Measurements from ENCODE around the gene GIPC3.

The GIPC3 gene

DNA sequence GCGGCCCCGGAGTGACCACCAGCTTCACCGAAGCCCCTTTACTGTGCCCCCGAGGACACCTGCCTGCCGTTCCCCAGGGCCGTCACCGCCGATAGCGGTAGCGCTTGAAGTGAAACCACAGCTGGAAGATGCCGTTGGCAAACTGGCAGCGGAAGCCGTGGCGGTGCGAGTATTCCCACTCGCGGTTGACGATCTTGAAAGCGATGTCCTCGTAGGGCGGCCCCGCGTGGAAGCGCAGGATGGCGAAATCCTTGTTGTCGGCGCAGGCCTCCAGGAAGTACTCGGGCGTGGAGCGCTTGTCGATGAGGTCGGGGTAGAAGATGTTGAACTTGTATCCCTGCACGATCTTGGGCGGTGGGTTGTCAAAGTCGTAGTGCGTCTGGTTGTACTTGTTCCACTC, 26.6 kb downstream of the GIPC3 start:
- no peak overlapping the region for H3K27ac Mint-ChIP-seq
- no peak overlapping the region for H3K4me3 Mint-ChIP-seq
- peaks cover 10% of the 10 kb centered on the region for H3K27me3 Mint-ChIP-seq
- H3K4me1 Mint-ChIP-seq (ENCODE audit: low read depth), result peaks cover 7% of the 10 kb centered on the region
- no peaks in the 10 kb centered on the region for H3K9me3 Mint-ChIP-seq
- peaks cover 44% of the 10 kb centered on the region for H3K36me3 Mint-ChIP-seq (ENCODE audit: low read depth)
- no peak for DNase-seq

DNA sequence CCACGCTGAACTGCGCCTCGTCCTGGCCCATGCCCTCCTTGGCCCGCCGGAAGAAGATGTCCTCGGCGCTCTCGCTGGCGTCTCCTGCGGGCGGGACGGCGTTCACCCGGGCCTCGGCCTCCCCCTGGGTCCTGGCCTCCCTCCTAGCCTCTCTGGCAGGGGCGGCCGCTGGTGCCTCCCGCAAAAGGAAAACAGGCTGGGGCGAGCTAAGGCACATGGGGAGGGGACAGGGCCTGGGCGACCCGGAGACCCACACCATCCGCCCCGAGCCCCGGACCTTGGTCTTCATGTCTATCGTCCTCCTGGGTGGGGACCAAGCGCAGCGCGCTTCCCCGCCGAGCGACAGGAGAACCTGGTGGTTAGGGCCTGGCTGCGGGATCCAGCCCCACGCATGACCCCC, 27.1 kb downstream of the GIPC3 start:
- no peak for DNase-seq
- H3K27ac Mint-ChIP-seq, result no peak overlapping the region
- H3K27me3 Mint-ChIP-seq, result peaks cover 7% of the 10 kb centered on the region
- H3K9me3 Mint-ChIP-seq, result no peaks in the 10 kb centered on the region
- H3K36me3 Mint-ChIP-seq (ENCODE audit: low read depth), result peaks cover 49% of the 10 kb centered on the region
- peaks cover 7% of the 10 kb centered on the region for H3K4me1 Mint-ChIP-seq (ENCODE audit: low read depth)
- H3K4me3 Mint-ChIP-seq, result no peak overlapping the region

DNA sequence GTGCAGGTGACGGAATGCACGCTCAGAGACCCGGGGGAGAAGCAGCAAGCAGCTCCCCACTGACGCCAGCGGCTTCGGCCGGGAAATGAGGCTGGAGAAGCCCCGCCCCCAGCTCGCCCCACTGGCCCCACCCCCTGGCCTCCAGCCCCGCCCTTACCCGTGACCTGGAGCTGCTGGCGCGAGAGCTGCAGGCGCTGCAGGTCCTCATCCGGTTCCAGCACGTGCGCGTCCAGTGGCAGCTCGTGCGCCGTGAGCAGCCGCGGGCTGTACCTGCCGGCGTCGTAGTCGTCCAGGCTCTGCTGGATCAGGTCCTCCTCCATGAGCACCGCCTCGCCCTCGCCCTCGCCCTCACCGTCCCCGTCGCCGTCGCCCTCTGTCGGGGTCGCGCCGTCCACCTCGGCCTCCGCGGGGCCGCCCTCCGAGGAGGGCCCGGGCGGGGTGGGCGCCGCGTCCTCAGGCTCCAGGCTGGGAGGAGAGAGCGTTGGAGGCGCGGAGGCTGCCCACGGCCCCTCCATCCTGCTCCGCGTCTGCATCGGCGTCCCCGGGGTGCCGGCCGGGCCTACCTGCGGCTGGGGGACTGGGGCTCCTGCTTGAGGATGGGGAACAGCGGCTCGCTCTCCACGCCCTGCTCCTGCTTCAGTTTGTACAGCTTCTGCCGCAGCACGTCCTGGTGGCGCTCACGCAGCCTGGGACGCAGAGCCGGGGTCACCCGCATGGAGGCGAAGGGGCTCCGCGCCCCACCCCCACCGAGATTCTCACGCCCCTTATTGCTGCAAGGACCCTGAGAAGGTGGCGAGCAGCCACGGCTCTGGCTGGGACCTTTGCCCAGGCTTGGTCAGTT, 27.8 kb downstream of the GIPC3 start:
- Mint-ChIP-seq H3K4me3 (no peak overlapping the region), H3K9me3 (no peaks in the 10 kb centered on the region), H3K4me1 (ENCODE audit: low read depth) (peaks cover 9% of the 10 kb centered on the region), H3K27me3 (peaks cover 2% of the 10 kb centered on the region), H3K36me3 (ENCODE audit: low read depth) (peaks cover 55% of the 10 kb centered on the region), H3K27ac (no peak overlapping the region)
- no peak for DNase-seq

GRCh38 chr19:3613818-3614661, 28.8 kb downstream of the GIPC3 start:
- H3K4me3 Mint-ChIP-seq, result no peak overlapping the region
- peaks cover 63% of the 10 kb centered on the region for H3K36me3 Mint-ChIP-seq (ENCODE audit: low read depth)
- no peak for DNase-seq
- peaks cover 9% of the 10 kb centered on the region for H3K4me1 Mint-ChIP-seq (ENCODE audit: low read depth)
- no peaks in the 10 kb centered on the region for H3K27me3 Mint-ChIP-seq
- no peak overlapping the region for H3K27ac Mint-ChIP-seq
- H3K9me3 Mint-ChIP-seq, result no peaks in the 10 kb centered on the region

DNA sequence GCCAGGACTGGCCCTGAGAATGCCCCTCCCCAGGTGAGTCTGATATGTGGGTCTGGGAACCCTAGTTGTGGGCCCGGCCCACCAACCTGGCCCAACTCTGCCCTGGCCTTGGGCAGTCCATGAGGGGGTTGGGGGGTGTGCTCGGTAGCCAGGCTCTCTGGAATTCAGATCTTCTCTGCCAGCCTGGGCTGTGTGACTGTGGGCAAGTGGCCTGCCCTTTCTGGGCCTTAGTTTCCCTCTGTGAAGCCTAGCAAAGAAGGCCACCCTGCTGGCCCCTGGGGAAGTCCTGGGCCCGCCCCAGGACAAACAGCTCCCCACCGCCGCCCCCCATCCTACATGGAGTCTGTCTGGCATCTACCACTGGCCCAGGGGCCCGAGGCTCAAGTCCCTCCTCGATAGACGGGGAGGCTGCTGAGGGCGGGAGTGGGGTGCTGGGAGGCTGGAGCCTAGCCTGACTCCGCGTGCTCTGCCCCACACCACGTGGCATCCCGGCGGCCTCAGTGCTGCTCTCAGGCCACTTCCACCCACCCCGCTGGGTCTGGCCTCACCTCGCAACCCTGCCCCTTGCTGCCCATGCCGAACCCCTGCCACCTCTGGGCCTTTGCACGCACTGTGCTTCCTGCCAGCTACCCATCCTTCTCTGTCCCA, 29.7 kb downstream of the GIPC3 start:
- H3K27me3 Mint-ChIP-seq, result no peaks in the 10 kb centered on the region
- H3K9me3 Mint-ChIP-seq, result no peaks in the 10 kb centered on the region
- H3K4me1 Mint-ChIP-seq (ENCODE audit: low read depth), result peaks cover 9% of the 10 kb centered on the region
- no peak overlapping the region for H3K27ac Mint-ChIP-seq
- no peak for DNase-seq
- no peak overlapping the region for H3K4me3 Mint-ChIP-seq
- peaks cover 66% of the 10 kb centered on the region for H3K36me3 Mint-ChIP-seq (ENCODE audit: low read depth)

DNA sequence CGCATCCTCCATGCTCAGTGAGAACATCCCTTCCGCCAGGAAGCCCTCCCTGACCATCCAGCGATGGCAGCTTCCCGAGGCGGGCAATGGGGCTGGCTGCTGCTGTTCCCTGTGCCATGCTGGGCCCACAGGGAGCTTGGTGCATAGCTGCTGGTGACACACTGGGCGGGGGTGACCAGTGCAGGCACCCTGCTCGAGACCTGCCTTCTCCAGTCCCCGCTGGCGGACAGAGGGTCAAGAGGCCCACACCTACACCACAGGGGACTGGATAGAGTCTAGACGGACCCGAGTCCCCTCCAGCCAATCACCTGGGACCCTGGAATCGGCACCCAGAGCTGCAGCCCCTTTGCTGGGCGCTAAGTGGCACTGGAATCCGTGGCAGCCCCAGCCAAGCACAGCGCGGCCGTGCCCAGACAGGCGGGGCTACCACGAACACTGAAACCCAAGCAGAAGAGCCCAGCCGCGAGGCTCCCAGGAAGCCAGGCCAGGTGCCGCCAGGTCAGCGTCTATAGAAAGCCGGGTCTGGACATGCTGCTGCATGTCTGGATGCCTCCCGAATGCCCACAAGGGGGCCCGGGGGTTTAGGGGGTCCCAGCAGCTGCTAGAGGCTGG, 30.4 kb downstream of the GIPC3 start:
- peaks cover 9% of the 10 kb centered on the region for H3K4me1 Mint-ChIP-seq (ENCODE audit: low read depth)
- H3K27ac Mint-ChIP-seq, result no peak overlapping the region
- H3K4me3 Mint-ChIP-seq, result no peak overlapping the region
- no peaks in the 10 kb centered on the region for H3K27me3 Mint-ChIP-seq
- no peaks in the 10 kb centered on the region for H3K9me3 Mint-ChIP-seq
- H3K36me3 Mint-ChIP-seq (ENCODE audit: low read depth), result peaks cover 61% of the 10 kb centered on the region
- DNase-seq, result no peak

DNA sequence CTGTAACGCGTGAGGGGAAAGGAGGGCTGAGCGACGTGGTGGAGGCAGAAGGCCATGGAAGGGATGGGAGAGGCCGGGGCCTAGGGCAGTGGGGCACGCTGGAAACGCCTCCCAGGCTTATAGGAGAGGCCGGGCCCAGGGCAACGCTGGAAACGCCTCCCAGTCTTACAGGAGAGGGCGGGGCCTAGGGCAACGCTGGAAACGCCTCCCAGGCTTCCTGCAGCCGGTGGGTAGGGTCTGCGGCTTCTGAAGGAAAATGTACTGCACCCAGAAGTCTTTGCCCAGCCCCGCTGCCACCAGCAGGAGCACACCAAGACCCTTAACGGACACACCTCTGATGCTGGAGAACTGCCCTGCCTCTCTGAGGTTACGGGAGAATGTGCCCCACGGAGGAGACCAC, 32.2 kb downstream of the GIPC3 start:
- peaks cover 67% of the 10 kb centered on the region for H3K36me3 Mint-ChIP-seq (ENCODE audit: low read depth)
- H3K27me3 Mint-ChIP-seq, result no peaks in the 10 kb centered on the region
- H3K9me3 Mint-ChIP-seq, result no peaks in the 10 kb centered on the region
- H3K27ac Mint-ChIP-seq, result no peak overlapping the region
- no peak overlapping the region for H3K4me3 Mint-ChIP-seq
- no peak for DNase-seq
- peaks cover 9% of the 10 kb centered on the region for H3K4me1 Mint-ChIP-seq (ENCODE audit: low read depth)

DNA sequence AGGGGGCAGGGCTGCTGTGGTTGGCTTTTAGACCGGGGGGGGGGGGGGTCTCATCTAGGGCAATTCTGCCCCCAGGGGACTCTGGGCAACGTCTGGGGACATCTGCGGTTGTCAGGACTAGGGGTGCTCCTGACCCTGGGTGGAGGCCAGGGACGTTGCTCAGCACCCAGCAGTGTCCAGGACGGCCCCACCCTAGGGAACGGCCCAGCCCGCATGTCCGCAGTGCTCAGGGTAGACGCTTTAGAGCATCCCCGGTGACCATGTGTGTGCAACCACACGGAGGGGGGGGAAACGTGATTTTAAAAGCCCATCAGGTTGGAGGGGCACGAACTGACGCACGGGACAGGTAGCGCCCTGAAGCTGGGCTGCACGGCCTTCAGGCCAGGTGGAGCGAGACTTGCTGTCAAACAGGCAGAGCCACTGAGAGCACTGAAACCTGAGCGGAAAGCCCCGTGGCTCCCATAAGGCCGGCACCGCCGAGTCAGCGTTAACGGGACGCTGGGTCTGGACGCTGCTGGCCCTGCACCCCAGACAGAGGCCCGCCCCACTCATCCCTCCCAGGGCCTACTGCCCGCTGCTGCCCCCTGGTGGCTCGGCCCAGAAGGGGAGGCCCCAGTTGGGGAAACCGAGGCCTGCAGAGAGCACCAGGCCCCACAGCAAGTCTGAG, 33.0 kb downstream of the GIPC3 start:
- peak; percentile 78 for DNase-seq
- H3K36me3 Mint-ChIP-seq (ENCODE audit: low read depth), result peaks cover 71% of the 10 kb centered on the region
- H3K27me3 Mint-ChIP-seq, result no peaks in the 10 kb centered on the region

GRCh38 chr19:3618811-3619630, 33.7 kb downstream of the GIPC3 start:
- Mint-ChIP-seq H3K27me3 (no peaks in the 10 kb centered on the region), H3K36me3 (ENCODE audit: low read depth) (peaks cover 71% of the 10 kb centered on the region), H3K4me1 (ENCODE audit: low read depth) (peaks cover 11% of the 10 kb centered on the region), H3K4me3 (no peak overlapping the region), H3K27ac (no peak overlapping the region), H3K9me3 (no peaks in the 10 kb centered on the region)
- DNase-seq, result no peak

More for the DNA sequence above, 33.0 kb downstream of the GIPC3 start:
- Mint-ChIP-seq H3K9me3 (no peaks in the 10 kb centered on the region), H3K27ac (no peak overlapping the region), H3K4me3 (no peak overlapping the region), H3K4me1 (ENCODE audit: low read depth) (peaks cover 9% of the 10 kb centered on the region)

DNA sequence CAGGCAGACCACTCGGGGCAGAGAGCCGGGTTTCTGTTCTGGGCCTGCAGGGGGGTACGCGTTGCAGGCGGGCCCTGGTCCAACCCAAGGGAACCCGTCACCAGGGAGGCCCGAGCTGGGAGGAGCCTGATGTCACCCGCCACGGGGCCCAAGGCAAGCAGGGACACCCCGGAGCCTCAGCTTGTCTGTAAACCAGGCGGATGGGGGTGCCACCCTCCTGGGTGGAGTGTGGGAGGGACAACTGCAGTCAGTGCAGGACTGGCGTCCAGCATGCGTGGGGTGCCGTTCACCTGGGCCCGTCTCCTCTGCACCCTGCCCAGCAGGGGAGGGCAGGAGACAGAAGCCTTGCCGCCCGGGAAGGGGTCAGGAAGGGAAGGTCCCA, 34.3 kb downstream of the GIPC3 start:
- Mint-ChIP-seq H3K4me3 (no peak overlapping the region), H3K4me1 (ENCODE audit: low read depth) (peaks cover 17% of the 10 kb centered on the region)

GRCh38 chr19:3620145-3620816, 35.0 kb downstream of the GIPC3 start:
- peaks cover 70% of the 10 kb centered on the region for H3K36me3 Mint-ChIP-seq (ENCODE audit: low read depth)
- no peak for DNase-seq
- peaks cover 24% of the 10 kb centered on the region for H3K4me1 Mint-ChIP-seq (ENCODE audit: low read depth)
- H3K27ac Mint-ChIP-seq, result no peak overlapping the region
- H3K27me3 Mint-ChIP-seq, result no peaks in the 10 kb centered on the region
- no peak overlapping the region for H3K4me3 Mint-ChIP-seq
- H3K9me3 Mint-ChIP-seq, result no peaks in the 10 kb centered on the region

More for the DNA sequence above, 34.3 kb downstream of the GIPC3 start:
- H3K27me3 Mint-ChIP-seq, result no peaks in the 10 kb centered on the region
- no peaks in the 10 kb centered on the region for H3K9me3 Mint-ChIP-seq
- H3K27ac Mint-ChIP-seq, result no peak overlapping the region
- peaks cover 72% of the 10 kb centered on the region for H3K36me3 Mint-ChIP-seq (ENCODE audit: low read depth)
- DNase-seq, result no peak

DNA sequence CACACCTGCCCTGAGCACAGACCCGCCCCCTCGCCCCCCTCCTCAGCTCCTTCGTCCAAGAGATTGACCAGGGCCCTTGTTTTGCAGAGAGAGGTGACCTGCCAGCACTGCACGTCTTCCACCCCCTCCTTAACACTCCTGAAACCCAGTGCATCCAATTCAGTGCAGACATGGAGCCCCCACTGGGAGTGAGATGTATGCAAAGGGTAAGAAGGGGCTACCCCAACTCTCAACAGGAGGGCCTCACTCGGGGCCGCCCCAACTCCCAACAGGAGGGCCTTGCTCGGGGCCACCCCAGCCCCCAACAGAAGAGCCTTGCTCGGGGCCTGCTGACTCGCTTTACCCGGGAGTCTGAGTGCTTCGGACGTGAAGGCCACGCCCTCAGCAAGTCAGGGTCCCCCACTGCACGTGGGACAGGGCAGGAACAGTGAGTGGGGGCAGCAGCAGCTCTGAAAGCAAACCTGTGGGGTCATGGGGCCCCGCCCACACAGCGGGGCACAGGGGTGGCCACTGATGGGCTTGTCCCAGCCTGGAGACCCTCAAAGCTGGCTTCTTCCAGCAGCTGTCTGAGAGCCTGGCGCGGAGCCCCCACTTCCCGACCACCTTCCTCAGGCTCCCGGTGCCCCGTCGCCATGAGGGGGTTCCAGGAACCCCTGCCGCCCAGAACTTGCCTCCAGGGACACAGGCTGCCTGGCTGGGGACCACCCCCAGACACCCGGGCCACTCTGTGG, 35.7 kb downstream of the GIPC3 start:
- DNase-seq, result no peak
- no peaks in the 10 kb centered on the region for H3K9me3 Mint-ChIP-seq
- no peak overlapping the region for H3K4me3 Mint-ChIP-seq
- peaks cover 27% of the 10 kb centered on the region for H3K4me1 Mint-ChIP-seq (ENCODE audit: low read depth)
- peaks cover 65% of the 10 kb centered on the region for H3K36me3 Mint-ChIP-seq (ENCODE audit: low read depth)
- H3K27me3 Mint-ChIP-seq, result no peaks in the 10 kb centered on the region
- no peak overlapping the region for H3K27ac Mint-ChIP-seq

Data from activated T-cell treated with anti-CD3 and anti-CD28 coated beads, Interleukin-2, amount 50 U/mL, for 24 hours (primary cell).